ENCODE results near the gene KNCN. TPM values are rescaled to one million over a fixed set of nuclear protein-coding genes. Genes with fewer than 3 reads are reported as not detected.

The KNCN gene
- total RNA-seq, 1 experiment from 2014 or later, result not detected

GRCh38 chr1:46556822-46557221 lies 5.4 kb upstream of the KNCN start:
- no peak overlapping the region for H2BK15ac ChIP-seq (ENCODE audit: low read depth, low read length)
- no peak overlapping the region for H4K5ac ChIP-seq (ENCODE audit: insufficient read length, low read depth, low read length)
- H3K4me1 ChIP-seq (ENCODE audit: insufficient read depth, low read length), result 0 out of 2 replicates have a peak, but pooled peaks cover 2% of the 10 kb centered on the region
- no peaks in the 10 kb centered on the region for H3K23me2 ChIP-seq (ENCODE audit: insufficient read length, low read depth, low read length, poor library complexity, severe bottlenecking)
- no peak overlapping the region for H2BK20ac ChIP-seq (ENCODE audit: low read depth, low read length, poor library complexity, severe bottlenecking)
- no peak for DNase-seq
- H3K79me2 ChIP-seq (ENCODE audit: insufficient read depth, low read length), result no peaks in the 10 kb centered on the region
- H3K27me3 ChIP-seq (ENCODE audit: insufficient read depth, low read length), result no peaks in the 10 kb centered on the region
- Mint-ChIP-seq H3K9me3 (no peaks in the 10 kb centered on the region), H3K4me1 (peaks cover 7 to 18% of the 10 kb centered on the region in 2 experiments), H3K27me3 (ENCODE audit: low read depth) (peaks cover 7% of the 10 kb centered on the region), H3K27ac (no peak overlapping the region), H3K36me3 (ENCODE audit: insufficient read depth in 1 of 3, low read depth in 3 of 3) (peaks cover 0 to 2% (median 0%) of the 10 kb centered on the region in 3 experiments; a peak in 1 of 7 replicates), H3K4me3 (no peak overlapping the region)
- no peak overlapping the region for H3K18ac ChIP-seq (ENCODE audit: insufficient read length, low read depth, low read length)
- H3K4ac ChIP-seq (ENCODE audit: low read depth, low read length), result no peak overlapping the region
- WGBS (ENCODE audit: extremely low coverage, insufficient read length, low lambda C conversion rate), result no CpG with 5 or more reads among the region's 3 CpGs
- H4K20me1 ChIP-seq (ENCODE audit: control insufficient read depth, insufficient read depth, insufficient read length), result no peaks in the 10 kb centered on the region
- H3K23ac ChIP-seq (ENCODE audit: insufficient read length, low read depth, low read length), result no peak overlapping the region
- no peak overlapping the region for H2BK120ac ChIP-seq (ENCODE audit: low read depth, low read length, poor library complexity, severe bottlenecking)
- no peak overlapping the region for H3K14ac ChIP-seq (ENCODE audit: insufficient read depth, low read length)
- H2AFZ ChIP-seq (ENCODE audit: low read length), result no peak overlapping the region
- H3K4me2 ChIP-seq (ENCODE audit: insufficient read depth, insufficient read length, low read length), result no peak overlapping the region
- H3K79me1 ChIP-seq (ENCODE audit: insufficient read depth, low read depth, low read length, poor library complexity, severe bottlenecking), result no peaks in the 10 kb centered on the region
- H2BK12ac ChIP-seq (ENCODE audit: insufficient read length, low read depth, low read length), result no peak overlapping the region
- H3K9ac ChIP-seq (ENCODE audit: extremely low read depth, insufficient read length, low read length), result no peak overlapping the region
- TF ChIP-seq CTCF (conservative IDR thresholded peaks at IDR 0.05), result no peak
- no peak overlapping the region for H4K91ac ChIP-seq (ENCODE audit: insufficient read length, low read depth, low read length)
- no peak overlapping the region for H2AK5ac ChIP-seq (ENCODE audit: insufficient read length, low read length)
- H3K9me3 ChIP-seq (ENCODE audit: control insufficient read depth, low read depth, low read length), result no peaks in the 10 kb centered on the region
- H2BK5ac ChIP-seq (ENCODE audit: insufficient read length, low read length), result no peak overlapping the region
- no peak overlapping the region for H3K27ac ChIP-seq (ENCODE audit: insufficient read length, low read depth, low read length)
- no peak overlapping the region for H3T11ph ChIP-seq (ENCODE audit: low read length)
- no peak overlapping the region for H4K8ac ChIP-seq (replicated peaks; ENCODE audit: insufficient read length, low read depth, low read length)
- H3K56ac ChIP-seq (ENCODE audit: insufficient read length, low read depth, low read length), result no peak overlapping the region
